ENCODE data around the gene ACBD4.

ACBD4 gene

DNA sequence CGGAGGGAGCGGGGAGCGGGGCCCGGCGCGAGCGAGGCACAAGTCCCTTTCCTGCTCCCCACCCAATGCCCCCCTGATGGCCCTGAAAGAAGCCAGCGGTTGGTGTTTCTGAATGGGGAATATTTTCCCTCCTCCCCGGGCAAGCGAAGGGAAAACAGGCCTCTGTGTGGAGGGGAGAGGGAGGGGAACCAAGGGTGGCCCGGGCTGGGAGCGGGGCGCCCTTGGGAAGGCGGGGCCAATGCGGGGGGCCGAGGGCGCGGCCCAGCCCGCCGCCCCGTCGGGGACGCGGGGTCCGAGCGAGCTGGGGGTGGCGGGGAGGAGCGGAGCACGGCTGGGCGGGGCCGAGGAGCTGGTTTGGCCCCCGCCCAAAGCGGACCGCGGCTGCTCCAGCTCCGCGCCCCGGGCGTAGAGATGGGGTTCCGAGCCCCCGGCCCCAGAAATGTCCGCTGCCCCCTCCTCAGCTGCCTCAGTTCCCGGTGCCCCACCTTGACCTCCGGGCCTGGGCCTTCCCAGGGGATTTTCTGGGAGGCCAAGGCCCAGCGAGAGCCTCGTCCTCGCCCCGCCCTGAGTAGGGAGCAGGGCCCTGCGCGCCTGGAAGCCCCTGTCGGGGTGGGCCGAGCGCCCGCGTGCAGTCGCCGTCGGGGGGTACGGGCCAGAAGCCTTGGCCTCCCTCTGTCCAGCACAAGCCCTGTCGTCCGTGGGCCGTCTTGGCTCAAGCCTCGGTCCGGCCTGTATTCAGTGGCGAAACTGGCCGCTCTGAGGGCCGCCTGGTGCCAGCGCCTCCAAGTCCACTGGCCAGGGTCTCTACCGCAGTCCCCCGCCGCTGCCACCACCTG is 8.9 kb downstream of the ACBD4 start:
- H3K9ac ChIP-seq: no peak overlapping the region
- H3K4me3 ChIP-seq (ENCODE audit: low read depth, low read length): peak overlapping the region; percentile 45

DNA sequence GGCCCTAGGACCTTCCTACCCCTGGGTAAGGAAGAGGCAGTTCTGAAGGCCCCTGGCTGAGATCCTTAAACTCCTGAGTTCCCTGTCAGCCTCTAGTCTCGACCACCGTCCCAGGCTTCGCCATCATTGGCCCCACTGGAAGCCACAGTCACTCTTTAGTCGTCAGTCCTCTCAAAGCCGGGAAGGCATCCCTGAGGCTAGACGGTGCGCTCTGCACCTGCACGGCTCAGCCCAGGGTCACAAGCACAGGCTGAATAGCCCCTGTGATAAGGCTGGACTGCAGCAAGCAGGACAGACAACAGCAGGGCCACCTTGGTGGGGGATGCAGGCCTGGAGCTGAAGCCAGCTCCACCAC is 9.5 kb downstream of the ACBD4 start:
- Histone ChIP-seq H3K27ac (peak overlapping the region; percentile 69), H3K9me3 (ENCODE audit: control insufficient read depth, low read length) (no peaks in the 10 kb centered on the region), H2AFZ (no peak overlapping the region), H3K9ac (no peak overlapping the region), H3K36me3 (ENCODE audit: control insufficient read depth, insufficient read depth, low read length) (no peaks in the 10 kb centered on the region), H3K27me3 (ENCODE audit: control insufficient read depth, insufficient read depth, low read length) (no peaks in the 10 kb centered on the region), H3K79me2 (no peaks in the 10 kb centered on the region), H3K4me2 (ENCODE audit: low read length) (no peak overlapping the region), H3K4me3 (ENCODE audit: low read depth, low read length) (no peak overlapping the region), H3K4me1 (no peaks in the 10 kb centered on the region)
- TF ChIP-seq, protein P1, sequence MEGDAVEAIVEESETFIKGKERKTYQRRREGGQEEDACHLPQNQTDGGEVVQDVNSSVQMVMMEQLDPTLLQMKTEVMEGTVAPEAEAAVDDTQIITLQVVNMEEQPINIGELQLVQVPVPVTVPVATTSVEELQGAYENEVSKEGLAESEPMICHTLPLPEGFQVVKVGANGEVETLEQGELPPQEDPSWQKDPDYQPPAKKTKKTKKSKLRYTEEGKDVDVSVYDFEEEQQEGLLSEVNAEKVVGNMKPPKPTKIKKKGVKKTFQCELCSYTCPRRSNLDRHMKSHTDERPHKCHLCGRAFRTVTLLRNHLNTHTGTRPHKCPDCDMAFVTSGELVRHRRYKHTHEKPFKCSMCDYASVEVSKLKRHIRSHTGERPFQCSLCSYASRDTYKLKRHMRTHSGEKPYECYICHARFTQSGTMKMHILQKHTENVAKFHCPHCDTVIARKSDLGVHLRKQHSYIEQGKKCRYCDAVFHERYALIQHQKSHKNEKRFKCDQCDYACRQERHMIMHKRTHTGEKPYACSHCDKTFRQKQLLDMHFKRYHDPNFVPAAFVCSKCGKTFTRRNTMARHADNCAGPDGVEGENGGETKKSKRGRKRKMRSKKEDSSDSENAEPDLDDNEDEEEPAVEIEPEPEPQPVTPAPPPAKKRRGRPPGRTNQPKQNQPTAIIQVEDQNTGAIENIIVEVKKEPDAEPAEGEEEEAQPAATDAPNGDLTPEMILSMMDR (IDR thresholded peaks at IDR 0.05): no peak

More for the DNA sequence above, 8.9 kb downstream of the ACBD4 start:
- no peaks in the 10 kb centered on the region for H3K9me3 ChIP-seq (ENCODE audit: control insufficient read depth, low read length)
- no peaks in the 10 kb centered on the region for H3K79me2 ChIP-seq
- peak overlapping the region; percentile 69 for H3K27ac ChIP-seq
- no peaks in the 10 kb centered on the region for H3K4me1 ChIP-seq
- no peaks in the 10 kb centered on the region for H3K27me3 ChIP-seq (ENCODE audit: control insufficient read depth, insufficient read depth, low read length)
- peak overlapping the region; percentile 43 for H3K4me2 ChIP-seq (ENCODE audit: low read length)
- peak overlapping the region; percentile 78 for H2AFZ ChIP-seq
- H3K36me3 ChIP-seq (ENCODE audit: control insufficient read depth, insufficient read depth, low read length): no peaks in the 10 kb centered on the region
- TF ChIP-seq, protein P1 (IDR thresholded peaks at IDR 0.05): no peak

DNA sequence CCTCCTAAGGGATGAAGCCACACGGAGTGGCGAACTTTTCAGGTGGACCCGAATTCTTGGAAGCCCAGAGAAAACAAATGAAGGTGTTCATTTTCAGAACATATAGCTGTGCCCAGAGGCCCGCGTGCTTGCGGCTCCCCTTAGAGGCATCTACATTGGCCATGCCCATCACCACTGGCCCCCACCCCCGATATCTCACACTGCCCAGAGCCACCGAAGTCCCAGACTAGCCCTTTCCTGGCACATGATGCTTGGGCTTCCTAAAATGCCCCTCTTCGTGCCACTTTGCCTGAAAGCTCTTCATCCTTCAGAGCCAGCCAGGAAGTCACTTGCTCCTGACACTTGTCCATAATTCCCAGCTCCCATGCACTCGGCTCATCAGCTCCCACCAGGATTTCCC is 10.7 kb downstream of the ACBD4 start:
- Histone ChIP-seq H3K4me2 (ENCODE audit: low read length) (peak overlapping the region; percentile 66), H3K4me1 (no peaks in the 10 kb centered on the region)
- TF ChIP-seq, protein P1 (IDR thresholded peaks at IDR 0.05): no peak

DNA sequence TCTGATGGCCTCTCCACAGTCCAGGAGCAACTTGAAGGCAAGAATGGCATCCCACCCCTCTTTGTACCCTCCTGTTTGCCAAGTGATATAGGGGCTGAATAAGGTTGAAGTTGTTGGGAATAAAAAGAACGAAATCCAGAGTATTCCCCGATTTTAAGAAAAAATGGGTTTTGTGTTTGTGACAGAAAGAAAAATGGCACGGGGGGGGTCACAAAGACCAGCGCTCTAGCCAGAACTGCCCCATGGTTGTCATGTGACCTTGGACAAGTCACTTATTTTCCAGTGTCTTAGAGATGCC is 11.1 kb downstream of the ACBD4 start:
- peak overlapping the region; percentile 100 for H3K27ac ChIP-seq
- H3K9ac ChIP-seq: no peak overlapping the region
- H3K27me3 ChIP-seq (ENCODE audit: control insufficient read depth, insufficient read depth, low read length): no peaks in the 10 kb centered on the region
- no peak overlapping the region for H2AFZ ChIP-seq
- H3K4me1 ChIP-seq: peaks cover 2% of the 10 kb centered on the region
- H3K79me2 ChIP-seq: peaks cover under 1% of the 10 kb centered on the region
- no peaks in the 10 kb centered on the region for H3K9me3 ChIP-seq (ENCODE audit: control insufficient read depth, low read length)
- TF ChIP-seq, protein P1 (IDR thresholded peaks at IDR 0.05): no peak
- peak overlapping the region; percentile 66 for H3K4me2 ChIP-seq (ENCODE audit: low read length)
- H3K36me3 ChIP-seq (ENCODE audit: control insufficient read depth, insufficient read depth, low read length): no peaks in the 10 kb centered on the region
- H3K4me3 ChIP-seq (ENCODE audit: low read depth, low read length): peak overlapping the region; percentile 89

More for the DNA sequence above, 10.7 kb downstream of the ACBD4 start:
- H3K27me3 ChIP-seq (ENCODE audit: control insufficient read depth, insufficient read depth, low read length): no peaks in the 10 kb centered on the region
- H3K9me3 ChIP-seq (ENCODE audit: control insufficient read depth, low read length): no peaks in the 10 kb centered on the region
- H3K27ac ChIP-seq: peak overlapping the region; percentile 100
- H3K79me2 ChIP-seq: no peaks in the 10 kb centered on the region
- peak overlapping the region; percentile 89 for H3K4me3 ChIP-seq (ENCODE audit: low read depth, low read length)
- H3K36me3 ChIP-seq (ENCODE audit: control insufficient read depth, insufficient read depth, low read length): no peaks in the 10 kb centered on the region
- H2AFZ ChIP-seq: no peak overlapping the region
- H3K9ac ChIP-seq: no peak overlapping the region

All from parathyroid adenoma (tissue), 2 donors.